Measurements from ENCODE around the gene ZSWIM7. TPM values are rescaled to one million over a fixed set of nuclear protein-coding genes. Genes with fewer than 3 reads are reported as not detected.

Gene ZSWIM7
- total RNA-seq, 4 donors from 2014 or later = 3.7 to 13.4 (median 10.3) TPM

DNA sequence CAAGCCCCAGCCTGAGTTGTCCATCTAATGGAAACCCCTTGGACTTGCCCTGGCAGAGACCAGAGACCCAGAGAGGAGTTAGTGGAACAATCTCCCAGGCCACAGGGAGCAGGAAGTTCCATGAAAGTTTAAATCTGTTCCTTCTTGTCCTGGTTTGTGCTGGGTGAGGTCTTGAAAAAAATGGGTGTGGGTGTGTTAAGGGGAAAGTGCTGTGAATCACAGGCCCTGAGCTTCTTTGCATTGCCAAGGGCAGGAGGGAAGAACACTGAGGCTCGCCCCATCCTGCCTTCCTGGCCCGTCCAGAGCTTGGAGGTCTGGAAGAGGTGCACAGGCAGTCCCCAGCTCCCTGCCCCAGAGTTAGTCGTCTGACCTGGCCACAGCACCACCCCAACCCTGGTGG lies 52.2 kb downstream of the ZSWIM7 start:
- H3K9me3 ChIP-seq = no peaks in the 10 kb centered on the region
- peaks cover 0 to 33% (median 0%) of the 10 kb centered on the region in 4 donors for H3K27me3 ChIP-seq
- no peaks in the 10 kb centered on the region for H3K36me3 ChIP-seq
- WGBS, 2 donors = 47% methylated on average over 3 of the region's 3 CpGs; no CpG with 5 or more reads in 1 of the 2 donors
- H3K27ac ChIP-seq = peak overlapping the region; percentile 87 to 94 (median 91)
- H3K4me1 ChIP-seq = peaks cover 17 to 76% (median 28%) of the 10 kb centered on the region in 3 donors
- H3K4me3 ChIP-seq = peak overlapping the region in 3 of 4 donors; percentile 60 to 81 (median 67)
- DNase-seq = no peak
- TF ChIP-seq, protein P1, sequence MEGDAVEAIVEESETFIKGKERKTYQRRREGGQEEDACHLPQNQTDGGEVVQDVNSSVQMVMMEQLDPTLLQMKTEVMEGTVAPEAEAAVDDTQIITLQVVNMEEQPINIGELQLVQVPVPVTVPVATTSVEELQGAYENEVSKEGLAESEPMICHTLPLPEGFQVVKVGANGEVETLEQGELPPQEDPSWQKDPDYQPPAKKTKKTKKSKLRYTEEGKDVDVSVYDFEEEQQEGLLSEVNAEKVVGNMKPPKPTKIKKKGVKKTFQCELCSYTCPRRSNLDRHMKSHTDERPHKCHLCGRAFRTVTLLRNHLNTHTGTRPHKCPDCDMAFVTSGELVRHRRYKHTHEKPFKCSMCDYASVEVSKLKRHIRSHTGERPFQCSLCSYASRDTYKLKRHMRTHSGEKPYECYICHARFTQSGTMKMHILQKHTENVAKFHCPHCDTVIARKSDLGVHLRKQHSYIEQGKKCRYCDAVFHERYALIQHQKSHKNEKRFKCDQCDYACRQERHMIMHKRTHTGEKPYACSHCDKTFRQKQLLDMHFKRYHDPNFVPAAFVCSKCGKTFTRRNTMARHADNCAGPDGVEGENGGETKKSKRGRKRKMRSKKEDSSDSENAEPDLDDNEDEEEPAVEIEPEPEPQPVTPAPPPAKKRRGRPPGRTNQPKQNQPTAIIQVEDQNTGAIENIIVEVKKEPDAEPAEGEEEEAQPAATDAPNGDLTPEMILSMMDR (IDR thresholded peaks at IDR 0.05) = no peak
- TF ChIP-seq POLR2A (IDR thresholded peaks at IDR 0.05) = peak in 1 of 4 donors; percentile 48
- intact Hi-C loops (cut with DNase I) = no loop called here

DNA sequence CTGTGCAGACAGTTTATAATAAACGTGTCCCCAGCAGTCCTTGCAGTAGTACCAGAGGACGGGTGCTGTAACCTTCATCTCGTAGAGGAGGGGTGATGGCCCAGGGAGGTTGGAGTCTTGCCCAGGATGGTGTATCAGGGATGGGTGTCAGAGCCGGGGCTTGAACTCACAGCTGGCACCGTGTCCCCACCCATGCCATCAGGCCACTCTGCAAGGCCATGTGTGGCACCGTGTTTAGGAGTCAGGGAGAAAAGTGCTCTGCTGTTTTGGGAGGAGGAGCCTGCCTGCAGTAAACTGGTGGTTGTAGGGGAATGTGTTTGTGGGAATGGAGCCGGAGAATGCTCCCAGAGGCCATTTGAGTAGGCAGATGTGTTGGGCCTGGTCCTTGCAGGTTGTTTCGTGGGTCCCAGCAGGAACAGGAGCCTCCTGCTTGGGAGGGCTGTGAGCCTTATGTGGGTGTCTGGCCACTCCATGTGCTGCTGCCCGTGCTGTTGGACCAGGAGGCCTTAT lies 52.8 kb downstream of the ZSWIM7 start:
- H3K4me1 ChIP-seq = peaks cover 17 to 81% (median 28%) of the 10 kb centered on the region in 3 donors
- H3K27ac ChIP-seq = peak overlapping the region; percentile 87 to 94 (median 91)
- no peaks in the 10 kb centered on the region for H3K36me3 ChIP-seq
- intact Hi-C loops (cut with DNase I) = no loop called here
- H3K9me3 ChIP-seq = no peaks in the 10 kb centered on the region
- H3K27me3 ChIP-seq = peaks cover 0 to 33% (median 0%) of the 10 kb centered on the region in 4 donors
- TF ChIP-seq, protein P1 (IDR thresholded peaks at IDR 0.05) = no peak
- no peak for TF ChIP-seq POLR2A (IDR thresholded peaks at IDR 0.05)
- DNase-seq = no peak
- peak overlapping the region; percentile 54 to 81 (median 64) for H3K4me3 ChIP-seq
- WGBS, 2 donors = 25 to 32% methylated on average over 6 to 8 of the region's 9 CpGs

DNA sequence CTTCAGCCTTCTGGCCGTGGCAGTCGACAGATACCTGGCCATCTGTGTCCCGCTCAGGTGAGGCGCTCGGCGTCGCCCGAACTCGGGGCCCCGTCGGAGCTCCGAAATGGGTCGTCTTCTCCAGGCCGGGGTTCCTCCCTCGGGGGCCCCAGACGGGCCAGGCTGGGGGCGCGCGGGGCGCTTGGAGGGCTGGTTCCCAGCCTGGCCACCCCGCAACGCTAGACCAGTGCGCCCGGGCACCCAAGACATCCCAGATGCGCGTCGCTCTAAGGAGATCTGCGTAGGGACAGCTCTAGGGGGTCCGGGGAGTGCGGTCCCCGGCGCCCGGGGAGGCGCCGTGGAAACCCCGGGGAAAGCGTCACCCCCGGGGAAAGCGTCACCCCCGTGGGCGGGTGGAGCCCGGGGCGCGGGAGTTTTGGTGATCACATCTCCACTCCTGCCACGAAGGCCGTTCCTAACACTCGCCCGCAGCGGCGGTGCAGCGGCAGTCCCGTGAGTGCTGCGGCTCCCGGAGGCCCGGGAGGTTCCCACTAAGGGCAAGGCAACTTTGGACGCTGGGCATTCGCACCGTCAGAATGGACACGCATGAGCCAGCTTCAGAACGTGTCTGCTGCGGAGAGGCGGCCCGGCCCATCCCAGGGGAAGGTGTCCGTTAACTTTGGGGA lies 53.8 kb downstream of the ZSWIM7 start:
- DNase-seq = no peak
- no peak for TF ChIP-seq POLR2A (IDR thresholded peaks at IDR 0.05)
- TF ChIP-seq, protein P1 (IDR thresholded peaks at IDR 0.05) = no peak
- H3K4me3 ChIP-seq = peak overlapping the region; percentile 54 to 81 (median 64)
- peaks cover 0 to 33% (median 0%) of the 10 kb centered on the region in 4 donors for H3K27me3 ChIP-seq
- no peaks in the 10 kb centered on the region for H3K9me3 ChIP-seq
- peaks cover 17 to 77% (median 28%) of the 10 kb centered on the region in 3 donors for H3K4me1 ChIP-seq
- H3K36me3 ChIP-seq = no peaks in the 10 kb centered on the region
- WGBS, 2 donors = 7 to 10% methylated on average over 2 to 10 of the region's 64 CpGs
- intact Hi-C loops (cut with DNase I) = no loop called here
- H3K27ac ChIP-seq = peak overlapping the region; percentile 87 to 94 (median 91)

DNA sequence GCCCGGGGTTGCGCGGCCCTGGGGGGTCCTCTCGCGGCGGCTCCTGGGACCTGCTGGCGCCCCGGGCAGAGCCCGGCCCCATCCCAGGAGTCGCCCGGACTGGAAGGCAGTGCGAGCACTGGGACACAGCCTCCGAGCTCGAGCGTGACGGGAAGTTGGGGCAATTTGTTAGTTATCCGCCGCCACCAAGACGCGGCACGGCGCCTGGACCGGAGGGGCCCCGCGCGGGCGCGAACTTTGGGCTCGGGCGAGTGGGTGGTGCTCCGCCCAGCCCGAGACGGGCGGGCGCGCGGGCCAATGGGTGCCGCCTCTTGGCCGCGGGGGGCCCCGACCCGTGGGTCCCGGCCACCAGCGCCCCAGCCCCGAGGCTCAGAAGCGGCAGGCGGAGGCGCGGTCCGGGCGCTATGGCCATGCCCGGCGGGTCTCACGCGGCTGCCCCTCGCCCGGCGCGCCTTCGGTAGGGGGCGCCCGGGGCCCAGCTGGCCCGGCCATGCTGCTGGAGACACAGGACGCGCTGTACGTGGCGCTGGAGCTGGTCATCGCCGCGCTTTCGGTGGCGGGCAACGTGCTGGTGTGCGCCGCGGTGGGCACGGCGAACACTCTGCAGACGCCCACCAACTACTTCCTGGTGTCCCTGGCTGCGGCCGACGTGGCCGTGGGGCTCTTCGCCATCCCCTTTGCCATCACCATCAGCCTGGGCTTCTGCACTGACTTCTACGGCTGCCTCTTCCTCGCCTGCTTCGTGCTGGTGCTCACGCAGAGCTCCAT lies 54.6 kb downstream of the ZSWIM7 start, which contains the start of gene ADORA2B:
Gene ADORA2B (plus strand): TSS at position 372 of the 768 bp plus-strand sequence. CDS start 119 bp downstream, at position 491.
- no peak for DNase-seq
- H3K27ac ChIP-seq = peak within 1 kb of the TSS; percentile 87 to 94 (median 91)
- intact Hi-C loops (cut with DNase I) = no loop called here
- H3K9me3 ChIP-seq = no peaks in the 10 kb centered on the region
- peak in 2 of 4 donors; percentile 37 to 42 for TF ChIP-seq POLR2A (IDR thresholded peaks at IDR 0.05)
- TF ChIP-seq, protein P1 (IDR thresholded peaks at IDR 0.05) = peak in 5 of 6 experiments; percentile 12 to 51 (median 42)
- H3K27me3 ChIP-seq = peaks cover 0 to 33% (median 0%) of the 10 kb centered on the region in 4 donors
- no peaks in the 10 kb centered on the region for H3K36me3 ChIP-seq
- no CpG with 5 or more reads among the region's 88 CpGs for WGBS, 2 donors
- peak within 1 kb of the TSS; percentile 54 to 81 (median 64) for H3K4me3 ChIP-seq
- H3K4me1 ChIP-seq = peaks cover 16 to 70% (median 28%) of the 10 kb centered on the region in 3 donors
